Inferior parietal cortex (tissue), 1 donor: ENCODE data around the gene OGFOD1.

ENCODE experiments used
- DNase-seq: peaks from one replicate; pipeline ENCODE4 v3.0.0-alpha.2; 2016; ENCODE audit errors: extremely low spot score

OGFOD1 gene

DNA sequence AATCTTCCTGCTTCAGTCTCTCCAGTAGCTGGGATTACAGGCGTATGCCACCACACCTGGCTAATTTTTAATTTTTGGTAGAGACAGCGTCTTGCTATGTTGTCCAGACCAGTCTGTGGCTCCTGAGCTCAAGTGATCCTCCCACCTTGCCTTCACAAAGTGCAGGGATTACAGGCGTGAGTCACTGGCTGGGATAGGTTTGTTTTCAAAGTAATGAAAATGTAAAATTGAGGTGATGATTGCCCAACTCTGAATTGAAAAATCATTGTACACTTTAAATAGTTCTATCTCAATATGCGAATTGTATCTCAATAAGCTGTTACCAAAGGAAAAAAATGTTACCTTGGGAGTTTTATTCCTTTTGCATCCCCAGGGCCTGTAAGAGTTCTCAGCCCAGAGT, 24.8 kb upstream of the OGFOD1 start:
- no peak for DNase-seq

DNA sequence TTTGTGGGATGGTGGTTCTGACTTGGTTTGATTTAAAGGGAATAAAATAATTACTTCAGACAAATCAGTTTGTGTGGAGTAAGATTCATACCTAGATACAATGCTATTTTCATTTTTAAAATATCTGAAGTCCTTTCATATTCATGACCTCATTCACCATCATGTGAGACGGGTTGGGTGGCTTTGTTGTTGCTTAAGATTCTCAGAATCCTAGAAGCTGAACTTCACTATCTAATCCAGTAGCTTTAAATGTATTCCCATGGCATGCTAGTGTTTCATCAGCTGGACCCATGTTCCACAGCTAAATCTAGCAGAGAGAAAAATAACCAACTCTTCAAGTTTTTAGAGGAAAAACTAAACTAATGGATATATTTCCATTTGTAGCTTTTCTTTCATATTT, 23.3 kb upstream of the OGFOD1 start:
- DNase-seq, result no peak

DNA sequence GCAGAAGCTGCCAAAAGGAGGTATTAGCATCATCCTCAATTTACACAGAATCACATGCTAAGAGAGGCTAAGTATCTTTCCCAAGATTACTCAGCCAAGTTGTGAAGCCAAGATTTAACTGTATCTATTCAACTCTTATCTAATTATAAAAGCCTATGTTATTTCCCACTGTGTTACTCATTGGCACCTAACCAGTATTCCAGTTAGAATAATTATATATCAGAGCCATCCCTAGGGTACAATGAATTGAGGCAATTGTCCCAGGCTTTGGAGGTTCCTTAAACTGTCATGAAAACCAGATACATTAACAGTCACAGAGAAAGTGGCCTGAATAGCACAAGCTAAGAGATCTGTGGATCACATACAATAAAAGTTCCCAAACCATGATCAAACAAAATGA, 15.1 kb upstream of the OGFOD1 start:
- DNase-seq, result no peak

DNA sequence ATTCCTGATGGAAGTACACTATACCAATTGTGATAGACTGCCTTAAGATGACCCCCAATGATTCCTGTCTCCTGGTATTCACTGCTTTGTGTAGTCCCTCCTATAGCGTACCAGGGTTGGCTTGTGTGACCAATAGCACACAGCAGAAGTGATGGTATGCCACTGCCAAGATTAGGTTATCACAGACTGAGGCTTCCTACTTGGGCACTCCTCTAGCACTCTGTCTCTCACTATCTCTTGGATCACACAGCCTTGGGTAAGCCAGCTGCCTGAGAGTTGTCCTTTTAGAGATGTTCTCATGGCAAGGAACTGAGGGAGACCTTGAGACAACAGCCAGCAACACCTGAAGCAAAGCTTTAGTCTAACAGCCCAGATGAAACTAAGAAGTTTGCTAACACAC, 13.3 kb upstream of the OGFOD1 start:
- no peak for DNase-seq

DNA sequence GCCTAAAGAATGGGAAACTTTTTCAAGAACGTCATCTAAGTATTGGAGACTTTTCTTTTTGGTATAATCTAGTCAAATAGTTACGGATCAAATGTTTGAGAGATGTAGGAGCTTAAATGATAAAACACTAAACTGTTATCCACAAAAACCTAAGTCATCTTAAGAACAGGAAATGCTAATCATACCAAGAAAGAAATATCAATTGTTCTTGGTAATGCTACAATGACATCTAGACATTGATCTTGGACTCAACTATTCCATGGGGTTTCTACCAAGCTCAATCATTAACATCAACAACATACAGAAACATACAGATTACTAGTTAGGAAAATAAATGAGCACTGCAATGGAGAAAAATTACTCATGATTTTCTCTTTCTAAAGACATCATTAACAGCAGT, 4.1 kb upstream of the OGFOD1 start:
- DNase-seq, result no peak

DNA sequence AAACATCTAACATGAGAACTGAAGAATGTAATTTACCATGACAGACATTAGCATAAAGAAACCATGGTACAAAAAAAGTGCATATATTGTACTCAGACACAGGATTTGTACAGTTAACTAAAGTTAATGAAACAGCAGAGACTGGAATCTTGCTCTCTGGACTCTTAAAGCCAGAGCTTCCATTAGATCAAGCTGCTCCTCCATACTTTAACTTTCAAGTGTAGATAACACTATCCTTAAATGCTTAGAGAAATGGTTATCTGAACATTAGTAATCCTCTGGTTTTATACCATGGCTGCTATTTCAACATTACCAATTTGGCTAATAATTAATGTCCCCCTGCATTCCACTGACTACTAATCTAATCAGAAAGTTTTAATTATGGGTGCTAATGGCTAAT, 3.3 kb upstream of the OGFOD1 start:
- DNase-seq, result no peak

DNA sequence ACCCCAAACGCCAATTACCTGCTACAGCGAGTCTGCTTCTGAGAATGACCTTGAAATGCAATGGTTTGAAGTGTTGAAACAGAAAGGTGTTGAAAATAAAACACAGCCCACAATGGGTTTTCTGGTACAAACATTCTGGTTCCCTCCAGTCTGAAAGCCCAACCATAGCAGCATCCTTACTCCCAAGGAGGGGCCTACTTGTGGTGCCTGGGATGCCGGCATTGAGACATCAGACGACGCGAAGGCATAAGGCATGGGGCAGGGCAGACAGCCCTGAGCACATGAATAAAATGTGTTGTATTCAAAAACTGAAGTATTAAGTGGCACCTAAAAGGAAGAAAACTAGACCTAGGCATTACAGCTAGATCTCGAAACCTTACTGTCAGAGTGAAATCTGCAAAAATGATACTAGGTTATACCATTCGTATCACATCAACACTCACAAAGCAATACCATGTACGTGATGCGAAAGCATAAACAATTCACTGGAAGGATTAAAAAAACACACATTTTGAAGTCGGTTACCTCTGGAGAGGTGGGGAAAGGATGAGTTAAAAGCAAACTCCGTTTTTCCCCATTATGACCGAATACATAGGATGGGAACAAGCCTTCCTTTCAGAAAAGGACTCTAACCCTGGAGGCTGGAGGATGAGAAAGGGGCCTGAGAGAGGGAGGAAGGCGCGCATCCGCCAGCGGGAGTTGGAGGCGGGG, 924 bp upstream of the OGFOD1 start:
- DNase-seq, result no peak

DNA sequence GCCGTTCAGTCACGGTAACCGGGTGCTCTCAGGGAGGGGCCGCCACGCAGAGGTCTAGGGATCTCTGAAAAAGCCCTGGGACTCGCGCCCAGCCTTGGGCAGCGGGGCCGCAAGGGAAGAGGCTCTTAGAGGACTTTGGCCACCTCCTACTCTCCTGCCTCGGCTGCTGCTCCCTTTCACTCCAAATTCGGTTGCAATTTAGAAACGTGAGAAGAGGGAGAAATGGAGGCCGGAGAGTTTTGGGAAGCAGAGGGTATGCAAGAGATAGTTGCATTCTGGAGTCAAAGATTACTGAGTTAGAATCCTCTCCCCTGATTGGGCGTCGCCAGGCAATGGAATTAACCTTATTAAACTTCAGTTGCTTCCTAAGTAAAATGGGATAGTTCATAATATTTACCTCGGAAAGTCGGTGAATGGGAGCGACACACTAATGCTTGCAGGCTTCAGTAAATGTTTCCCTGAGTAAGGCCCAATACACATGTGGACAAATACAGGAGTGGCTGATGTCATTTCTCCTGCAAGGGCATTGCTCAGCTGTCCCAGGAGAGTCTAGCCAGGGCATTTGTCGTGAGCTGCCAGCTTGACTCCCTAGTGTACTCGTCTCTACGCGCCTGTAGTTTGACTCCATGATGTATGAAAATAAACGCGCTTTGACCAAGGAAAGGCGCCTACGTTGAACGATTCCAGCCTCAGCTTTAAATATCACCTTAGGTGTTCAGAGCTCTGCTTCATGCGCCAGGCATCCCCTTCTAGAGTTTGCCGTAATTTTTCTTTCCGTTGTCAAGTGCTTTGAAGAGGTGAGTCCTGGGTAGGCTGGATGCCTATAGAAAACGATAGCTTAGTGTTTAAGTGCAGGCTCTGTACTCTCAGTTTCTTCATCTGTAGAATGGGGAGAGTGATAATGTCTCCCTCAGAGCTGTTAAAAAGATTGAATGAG, 667 bp downstream of the OGFOD1 start:
- no peak for DNase-seq

DNA sequence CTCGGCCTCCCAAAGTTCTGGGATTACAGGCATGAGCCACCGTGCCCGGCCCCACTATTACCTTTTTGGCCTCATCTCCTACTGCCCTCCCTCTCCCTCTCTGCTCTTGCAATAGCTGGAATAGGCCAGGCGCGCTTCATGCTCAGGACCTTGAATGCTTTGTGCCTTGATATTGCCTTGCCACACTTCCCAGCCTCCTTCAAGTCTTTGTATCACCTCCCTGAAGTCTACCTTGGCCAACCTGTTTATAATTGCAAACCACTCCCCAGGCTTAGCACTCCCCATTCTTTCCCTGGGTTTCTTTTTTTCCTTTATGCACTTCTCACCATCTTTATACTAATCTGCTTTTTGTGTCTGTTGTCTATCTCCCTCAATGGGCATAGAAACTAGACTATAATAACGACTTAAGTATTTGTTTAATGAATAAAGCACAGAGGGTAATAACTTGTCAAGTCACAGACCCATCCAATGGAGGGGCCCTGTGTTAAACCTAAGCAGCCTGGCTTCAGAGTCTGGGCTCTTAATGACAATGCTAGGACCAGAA, 6.6 kb downstream of the OGFOD1 start:
- no peak for DNase-seq

DNA sequence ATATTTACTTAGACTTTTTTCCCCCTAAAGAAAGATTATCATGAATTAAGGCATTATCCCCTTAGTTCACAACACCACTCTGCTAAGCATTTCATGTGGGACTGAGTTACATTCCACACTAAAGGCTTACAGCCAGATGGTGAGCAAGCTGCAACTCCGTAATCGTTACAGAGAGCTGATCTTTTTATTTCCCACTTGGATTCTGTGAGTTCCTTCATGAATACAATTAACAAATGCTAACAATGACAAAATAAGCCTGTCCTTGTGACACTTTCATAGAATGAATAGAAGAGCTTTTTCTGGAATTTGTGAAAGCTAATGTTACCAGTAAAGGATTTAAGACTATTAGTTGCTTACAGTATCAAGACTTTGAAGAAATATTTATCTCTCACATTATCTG, 8.7 kb downstream of the OGFOD1 start:
- DNase-seq, result peak; percentile 64

DNA sequence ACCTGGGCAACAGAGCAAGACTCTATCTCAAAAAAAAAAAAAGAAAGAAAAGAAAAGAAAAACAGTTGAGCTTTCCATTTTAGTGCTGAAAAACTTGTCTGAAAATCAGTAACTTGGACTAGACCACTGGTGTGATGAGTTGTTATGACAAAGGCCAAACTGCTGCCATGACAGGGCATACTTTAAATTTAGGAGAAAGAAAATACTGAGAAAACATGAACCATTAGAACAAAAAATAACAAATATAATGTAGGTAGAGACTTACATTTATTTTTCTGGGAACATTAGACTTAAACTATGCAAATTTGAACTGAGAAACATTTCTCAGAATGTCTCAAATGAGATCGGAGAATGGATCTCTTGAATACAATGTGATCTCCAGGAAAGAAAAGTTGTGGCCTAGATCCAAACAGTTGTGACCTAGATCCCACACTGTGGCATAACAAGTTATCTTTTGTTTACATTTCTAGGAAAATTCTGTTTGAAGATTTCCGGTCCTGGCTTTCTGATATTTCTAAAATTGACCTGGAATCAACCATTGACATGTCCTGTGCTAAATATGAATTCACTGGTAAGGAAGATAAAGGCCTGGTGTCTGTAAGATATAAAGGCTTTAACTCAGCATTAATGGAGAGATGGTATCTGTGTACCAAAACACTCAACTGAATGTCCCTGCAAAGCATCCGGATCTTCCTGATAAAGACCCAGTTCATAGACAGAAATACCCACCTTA, 10.9 kb downstream of the OGFOD1 start:
- no peak for DNase-seq

DNA sequence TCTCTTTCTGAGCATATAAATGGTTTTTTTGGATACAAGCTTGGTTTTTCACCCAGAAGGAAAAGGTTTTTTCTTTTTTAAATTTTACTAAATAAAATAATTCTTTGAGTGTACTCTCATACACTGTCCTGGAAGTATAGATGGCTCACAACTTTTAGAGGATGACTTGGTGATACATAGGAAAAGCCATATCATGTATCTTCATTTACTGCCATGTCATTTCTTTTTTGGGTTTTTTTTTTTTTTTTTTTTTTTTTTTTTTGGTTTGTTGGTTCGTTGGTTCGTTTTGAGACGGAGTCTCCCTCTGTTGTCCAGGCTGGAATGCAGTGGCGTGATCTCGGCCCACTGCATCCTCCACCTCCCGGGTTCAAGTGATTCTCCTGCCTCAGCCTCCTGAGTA, 11.8 kb downstream of the OGFOD1 start:
- DNase-seq, result no peak

DNA sequence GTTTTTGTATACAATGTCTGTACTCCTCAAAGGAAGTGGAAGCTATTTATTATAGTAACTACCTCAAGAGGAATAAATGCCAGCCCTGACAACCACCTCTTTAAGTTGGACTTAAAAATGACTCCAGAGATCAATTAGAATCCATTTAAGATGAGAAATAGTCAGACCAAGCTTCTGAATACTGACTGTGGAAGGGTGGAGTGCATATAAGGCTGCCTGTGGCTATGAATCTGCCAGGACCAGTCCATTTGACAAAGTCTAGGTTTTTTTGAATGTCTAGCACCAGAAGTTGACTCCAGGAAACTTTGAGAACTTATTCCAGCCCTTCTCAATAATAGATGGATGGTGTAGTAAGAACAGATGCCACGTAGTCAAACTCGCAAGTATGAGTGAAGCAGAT, 15.0 kb downstream of the OGFOD1 start:
- DNase-seq, result no peak

DNA sequence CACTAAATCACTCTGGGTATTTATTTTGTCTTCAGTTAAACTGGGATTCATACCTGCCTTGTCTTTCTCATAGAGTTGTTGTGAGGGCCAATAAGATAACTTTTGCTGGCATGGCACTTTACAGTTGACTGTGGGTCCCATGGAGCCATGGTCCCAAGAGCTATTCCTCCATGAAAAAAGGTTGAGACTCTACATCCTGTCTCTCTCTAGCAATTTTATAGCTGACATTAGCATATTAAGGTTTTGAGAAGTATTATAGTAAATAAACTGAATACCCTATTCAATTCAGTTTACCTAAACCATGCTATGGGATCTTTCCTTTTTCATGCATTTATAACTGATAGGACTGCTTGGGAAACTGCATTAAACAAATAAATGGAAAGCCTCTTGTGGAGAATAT, 17.4 kb downstream of the OGFOD1 start:
- DNase-seq, result no peak

DNA sequence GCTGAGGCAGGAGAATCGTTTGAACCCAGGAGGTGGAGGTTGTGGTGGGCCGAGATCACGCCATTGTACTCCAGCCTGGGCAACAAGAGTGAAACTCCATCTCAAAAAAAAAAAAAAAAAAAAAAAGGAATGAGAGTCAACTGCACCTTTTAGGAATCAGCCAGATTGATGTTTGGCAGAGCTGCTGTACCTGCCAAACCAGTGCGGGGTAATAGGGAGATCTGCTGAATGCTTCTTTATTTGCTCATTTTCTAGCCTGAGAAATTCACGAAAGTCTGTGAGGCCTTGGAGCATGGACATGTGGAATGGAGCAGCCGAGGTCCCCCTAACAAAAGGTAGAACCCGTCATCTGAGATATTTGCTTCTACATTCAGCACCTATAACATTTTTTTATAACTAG, 18.4 kb downstream of the OGFOD1 start:
- DNase-seq, result no peak

DNA sequence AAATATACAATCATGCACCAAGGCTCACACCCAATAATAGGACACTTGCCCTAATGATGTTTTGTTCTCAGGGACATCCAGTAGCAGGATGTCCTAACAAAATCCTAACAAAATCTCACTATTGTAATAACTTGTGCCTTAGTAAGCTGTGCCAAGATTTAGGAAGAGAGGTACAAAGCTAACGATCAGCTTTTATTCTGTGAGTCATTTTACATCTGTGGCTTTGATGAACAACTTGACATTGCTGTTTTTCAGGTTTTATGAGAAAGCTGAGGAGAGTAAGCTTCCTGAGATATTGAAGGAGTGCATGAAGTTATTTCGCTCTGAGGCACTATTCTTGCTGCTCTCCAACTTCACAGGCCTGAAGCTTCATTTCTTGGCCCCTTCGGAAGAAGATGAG, 18.9 kb downstream of the OGFOD1 start:
- DNase-seq, result no peak

DNA sequence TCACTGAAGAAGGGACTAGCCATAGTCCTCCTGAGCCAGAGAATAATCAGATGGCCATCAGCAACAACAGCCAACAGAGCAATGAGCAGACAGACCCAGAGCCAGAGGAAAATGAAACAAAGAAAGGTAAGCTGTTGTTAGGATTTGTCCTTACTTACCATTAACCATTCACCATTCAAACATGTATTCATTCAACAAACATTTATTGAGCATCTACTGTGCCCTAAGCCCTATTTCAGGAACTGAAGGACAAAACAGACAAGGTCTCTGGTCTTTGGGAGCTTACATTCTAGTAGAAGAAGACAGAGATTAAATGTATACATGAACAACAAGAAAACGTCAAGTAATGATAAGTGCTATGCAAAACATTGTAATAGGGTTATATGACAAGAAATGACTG, 19.3 kb downstream of the OGFOD1 start:
- no peak for DNase-seq

DNA sequence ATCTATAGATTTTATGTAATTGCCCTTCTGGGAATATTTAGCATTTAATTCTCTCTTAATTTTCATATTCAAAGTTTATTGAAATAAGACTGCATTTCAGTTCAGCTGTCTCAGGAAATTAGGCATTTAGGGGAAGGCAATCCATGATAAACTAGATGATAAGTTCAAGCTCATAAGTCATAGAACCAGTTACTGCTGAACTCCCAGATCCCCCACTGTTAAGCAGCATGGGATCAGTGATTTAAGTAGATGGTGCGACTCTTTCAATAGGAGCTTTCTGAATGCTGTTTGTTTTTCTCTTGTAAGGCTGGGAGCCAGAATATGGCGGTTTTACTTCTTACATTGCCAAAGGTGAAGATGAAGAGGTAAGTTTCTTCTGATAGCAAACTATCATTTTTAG, 23.8 kb downstream of the OGFOD1 start:
- no peak for DNase-seq

DNA sequence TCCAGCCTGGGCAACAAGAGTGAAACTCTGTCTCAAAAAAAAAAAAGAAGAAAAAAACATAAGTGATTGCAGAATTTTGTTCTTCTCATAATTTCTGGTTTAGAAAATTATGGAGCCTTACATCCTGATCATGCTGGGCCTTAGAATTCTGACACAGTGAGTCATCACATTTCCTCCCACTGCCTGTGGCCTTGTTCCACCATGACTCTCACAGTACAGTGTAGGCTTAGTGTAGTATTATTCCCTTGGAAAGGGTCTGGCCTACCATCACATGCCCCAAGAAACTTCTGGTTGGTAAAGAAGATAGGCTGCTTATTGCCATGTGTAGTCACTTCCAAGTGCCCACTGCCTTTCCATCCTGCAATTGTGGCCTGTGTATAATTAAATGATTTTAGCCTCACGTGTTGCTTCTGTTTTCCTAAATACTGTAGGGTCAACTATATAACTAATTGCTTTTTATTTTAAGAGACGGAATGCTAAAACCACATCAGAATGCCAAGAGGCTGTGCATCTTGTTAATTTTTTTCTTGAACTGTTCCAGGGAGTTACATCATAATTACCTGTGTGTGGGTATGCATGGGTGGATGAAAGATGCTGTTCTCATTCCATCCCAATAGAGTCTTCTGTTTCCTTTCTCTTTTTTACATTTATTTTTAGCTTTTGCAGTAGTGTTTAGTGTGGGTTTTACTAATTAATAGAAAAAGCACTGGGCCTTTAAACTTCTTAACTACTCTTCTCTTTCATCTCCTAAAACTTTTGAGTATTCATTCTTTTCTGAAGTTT, 25.9 kb downstream of the OGFOD1 start:
- no peak for DNase-seq

DNA sequence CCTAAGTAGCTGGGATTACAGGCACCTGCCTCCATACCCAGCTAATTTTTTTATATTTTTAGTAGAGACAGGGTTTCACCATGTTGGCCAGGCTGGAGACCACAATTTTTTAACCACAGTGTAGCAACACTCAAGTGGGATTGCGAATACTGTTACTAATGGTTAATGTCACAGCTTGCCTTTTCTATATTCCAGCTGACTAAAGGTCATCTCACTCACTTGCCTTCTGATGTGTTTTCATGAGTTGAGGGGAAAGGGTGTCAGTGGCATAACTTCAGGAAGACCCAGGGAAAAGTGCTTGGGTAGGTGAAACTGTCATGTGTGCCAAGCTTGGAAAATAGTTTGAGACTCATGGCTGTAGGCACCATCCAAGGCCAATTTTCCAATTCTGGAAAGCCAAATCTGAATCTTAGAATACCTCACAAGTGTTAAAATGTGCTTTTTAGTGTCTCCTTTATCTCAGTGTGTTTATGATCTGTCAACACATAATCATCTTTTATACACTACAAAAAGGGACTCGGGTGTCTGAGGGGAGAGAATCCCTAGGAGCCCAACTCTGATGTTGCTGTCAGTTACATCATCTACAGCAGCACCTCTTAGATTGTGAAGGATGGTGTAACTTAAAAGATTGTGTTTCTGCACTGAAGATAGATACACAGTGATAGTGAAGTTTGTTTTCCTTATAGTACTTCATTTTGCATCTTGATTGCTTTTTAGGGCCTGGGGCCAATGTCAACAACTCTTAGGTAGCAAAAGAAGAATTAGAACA, 27.1 kb downstream of the OGFOD1 start:
- DNase-seq, result no peak

DNA sequence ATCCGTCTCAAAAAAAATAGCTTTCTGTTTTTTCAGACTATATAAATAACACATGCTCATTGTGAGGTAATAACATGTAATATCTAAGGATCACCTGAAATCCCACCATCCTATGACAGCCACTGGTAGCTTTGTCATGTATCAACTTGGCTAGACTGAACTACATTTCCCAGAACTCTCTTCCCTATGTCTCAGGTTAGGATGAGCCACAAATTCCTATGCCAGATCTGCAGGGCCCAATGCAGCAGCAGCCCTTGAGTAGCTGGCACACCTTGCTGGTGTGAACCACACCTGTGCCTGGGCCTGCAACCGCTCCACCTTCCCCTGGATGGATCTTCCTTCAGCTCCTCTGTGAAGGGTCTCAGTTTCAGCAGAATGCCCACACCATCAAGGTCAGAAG, 28.1 kb downstream of the OGFOD1 start:
- no peak for DNase-seq
